ENCODE data around the gene TPPP3. TPM values are rescaled to one million over a fixed set of nuclear protein-coding genes. Genes with fewer than 3 reads are reported as not detected.

Gene TPPP3
- total RNA-seq, 4 donors from 2014 or later = 0.54 to 2.3 (median 1.5) TPM

GRCh38 chr16:67406111-67406971 lies 13.0 kb upstream of the TPPP3 start:
- 77 to 78% methylated on average over 14 to 18 of the region's 18 CpGs for WGBS, 2 donors
- Histone ChIP-seq H3K4me3 (replicated peaks in 1 of 3) (no peak overlapping the region), H3K9me3 (no peaks in the 10 kb centered on the region), H3K27me3 (no peaks in the 10 kb centered on the region), H3K4me1 (peaks cover 4 to 20% of the 10 kb centered on the region in 2 donors), H3K36me3 (no peaks in the 10 kb centered on the region), H3K27ac (peak overlapping the region in 2 of 3 donors; percentile 10 to 61)
- TF ChIP-seq POLR2A (IDR thresholded peaks at IDR 0.05) = no peak
- TF ChIP-seq CTCF (IDR thresholded peaks at IDR 0.05) = no peak
- no peak for DNase-seq
- intact Hi-C loops (cut with DNase I) = no loop called here

GRCh38 chr16:67405336-67405735 lies 12.0 kb upstream of the TPPP3 start:
- H3K9me3 ChIP-seq = no peaks in the 10 kb centered on the region
- peaks cover 4 to 20% of the 10 kb centered on the region in 2 donors for H3K4me1 ChIP-seq
- H3K27me3 ChIP-seq = no peaks in the 10 kb centered on the region
- DNase-seq = no peak
- H3K27ac ChIP-seq = peak overlapping the region; percentile 61 to 86 (median 76)
- no peaks in the 10 kb centered on the region for H3K36me3 ChIP-seq
- no peak overlapping the region for H3K4me3 ChIP-seq (replicated peaks in 1 of 3)
- 92% methylated on average over 8 of the region's 8 CpGs for WGBS, 2 donors
- TF ChIP-seq CTCF (IDR thresholded peaks at IDR 0.05) (no peak), POLR2A (IDR thresholded peaks at IDR 0.05) (no peak)
- intact Hi-C loops (cut with DNase I) = no loop called here

- Histone ChIP-seq H3K9me3 (no peaks in the 10 kb centered on the region), H3K27me3 (no peaks in the 10 kb centered on the region), H3K4me3 (replicated peaks in 1 of 3) (no peak overlapping the region), H3K36me3 (no peaks in the 10 kb centered on the region), H3K4me1 (peaks cover 4 to 21% of the 10 kb centered on the region in 2 donors), H3K27ac (peak overlapping the region; percentile 61 to 86 (median 76))
- TF ChIP-seq POLR2A (IDR thresholded peaks at IDR 0.05) (peak in 1 of 2 donors; percentile 25), CTCF (IDR thresholded peaks at IDR 0.05) (no peak)
- WGBS, 2 donors = 78 to 87% methylated on average over 5 of the region's 5 CpGs
- DNase-seq = peak; percentile 62 to 75
- intact Hi-C loops (cut with DNase I) = no loop called here
These were observed 11.5 kb upstream of the TPPP3 start for GRCh38 chr16:67404740-67405226.

- TF ChIP-seq CTCF (IDR thresholded peaks at IDR 0.05) (no peak), POLR2A (IDR thresholded peaks at IDR 0.05) (no peak)
- Histone ChIP-seq H3K4me1 (peaks cover 10 to 28% of the 10 kb centered on the region in 2 donors), H3K27ac (peak overlapping the region; percentile 23 to 76 (median 61)), H3K36me3 (no peaks in the 10 kb centered on the region), H3K27me3 (no peaks in the 10 kb centered on the region), H3K9me3 (no peaks in the 10 kb centered on the region), H3K4me3 (replicated peaks in 1 of 3) (no peak overlapping the region)
- intact Hi-C loops (cut with DNase I) = no loop called here
- WGBS, 2 donors = 83% methylated on average over 12 of the region's 12 CpGs
- no peak for DNase-seq
These were observed 10.8 kb upstream of the TPPP3 start for GRCh38 chr16:67403976-67404555.

- TF ChIP-seq CTCF (IDR thresholded peaks at IDR 0.05) = no peak
- TF ChIP-seq POLR2A (IDR thresholded peaks at IDR 0.05) = no peak
- no peaks in the 10 kb centered on the region for H3K27me3 ChIP-seq
- peaks cover 17 to 51% of the 10 kb centered on the region in 2 donors for H3K4me1 ChIP-seq
- 94 to 95% methylated on average over 14 of the region's 14 CpGs for WGBS, 2 donors
- no peaks in the 10 kb centered on the region for H3K9me3 ChIP-seq
- intact Hi-C loops (cut with DNase I) = no loop called here
- H3K27ac ChIP-seq = no peak overlapping the region
- H3K36me3 ChIP-seq = no peaks in the 10 kb centered on the region
- no peak overlapping the region for H3K4me3 ChIP-seq (replicated peaks in 1 of 3)
- no peak for DNase-seq
These were observed 7.6 kb upstream of the TPPP3 start for GRCh38 chr16:67400901-67401300.

Measured in thyroid gland (tissue), 4 donors.